ENCODE measurements around the gene PIK3C3. TPM values are rescaled to one million over a fixed set of nuclear protein-coding genes. Genes with fewer than 3 reads are reported as not detected.
A peak's percentile ranks its signal among the peaks of the same experiment; 100 is the strongest.

PIK3C3 gene
- total RNA-seq, 3 donors from 2014 or later, result 46.2 to 57.1 (median 53.4) TPM

DNA sequence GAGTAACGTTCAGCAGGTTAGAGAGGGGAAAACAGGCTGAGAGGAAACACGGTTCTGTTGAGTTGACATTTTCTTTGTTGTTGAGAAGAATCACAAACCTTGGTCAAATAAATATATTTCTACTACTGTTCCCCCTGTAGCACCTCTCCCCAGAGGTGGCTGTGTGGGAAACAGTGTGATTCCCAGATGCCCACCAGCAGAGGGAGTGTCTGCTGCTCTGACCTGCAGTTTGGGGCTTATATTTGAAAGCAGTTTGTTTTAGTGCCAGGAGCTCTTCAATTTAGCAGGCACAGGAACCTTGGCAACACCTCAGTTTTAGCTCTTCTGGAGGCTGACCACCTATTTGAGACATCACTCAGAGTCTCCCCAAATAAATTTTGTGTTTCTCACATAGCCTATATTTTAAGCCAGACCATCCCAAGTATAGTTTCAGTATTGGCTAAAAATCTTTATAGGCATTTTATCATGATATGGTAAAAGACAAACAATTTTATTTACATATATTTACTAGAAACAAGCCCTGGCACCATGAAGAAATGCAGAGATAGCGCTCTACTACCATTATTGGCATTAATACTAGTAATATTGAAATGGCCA lies 75.7 kb downstream of the PIK3C3 start:
- intact Hi-C loops (cut with DNase I, micrococcal nuclease), result no loop called here
- Histone ChIP-seq H3K4me3 (no peak overlapping the region), H3K36me3 (ENCODE audit: low read depth) (no peaks in the 10 kb centered on the region), H3K4me1 (ENCODE audit: low read depth) (no peaks in the 10 kb centered on the region), H3K9me3 (no peaks in the 10 kb centered on the region)
- DNase-seq (no peak), ATAC-seq (peak; percentile 21)
- TF ChIP-seq, protein P1, sequence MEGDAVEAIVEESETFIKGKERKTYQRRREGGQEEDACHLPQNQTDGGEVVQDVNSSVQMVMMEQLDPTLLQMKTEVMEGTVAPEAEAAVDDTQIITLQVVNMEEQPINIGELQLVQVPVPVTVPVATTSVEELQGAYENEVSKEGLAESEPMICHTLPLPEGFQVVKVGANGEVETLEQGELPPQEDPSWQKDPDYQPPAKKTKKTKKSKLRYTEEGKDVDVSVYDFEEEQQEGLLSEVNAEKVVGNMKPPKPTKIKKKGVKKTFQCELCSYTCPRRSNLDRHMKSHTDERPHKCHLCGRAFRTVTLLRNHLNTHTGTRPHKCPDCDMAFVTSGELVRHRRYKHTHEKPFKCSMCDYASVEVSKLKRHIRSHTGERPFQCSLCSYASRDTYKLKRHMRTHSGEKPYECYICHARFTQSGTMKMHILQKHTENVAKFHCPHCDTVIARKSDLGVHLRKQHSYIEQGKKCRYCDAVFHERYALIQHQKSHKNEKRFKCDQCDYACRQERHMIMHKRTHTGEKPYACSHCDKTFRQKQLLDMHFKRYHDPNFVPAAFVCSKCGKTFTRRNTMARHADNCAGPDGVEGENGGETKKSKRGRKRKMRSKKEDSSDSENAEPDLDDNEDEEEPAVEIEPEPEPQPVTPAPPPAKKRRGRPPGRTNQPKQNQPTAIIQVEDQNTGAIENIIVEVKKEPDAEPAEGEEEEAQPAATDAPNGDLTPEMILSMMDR (IDR thresholded peaks at IDR 0.05), result no peak

DNA sequence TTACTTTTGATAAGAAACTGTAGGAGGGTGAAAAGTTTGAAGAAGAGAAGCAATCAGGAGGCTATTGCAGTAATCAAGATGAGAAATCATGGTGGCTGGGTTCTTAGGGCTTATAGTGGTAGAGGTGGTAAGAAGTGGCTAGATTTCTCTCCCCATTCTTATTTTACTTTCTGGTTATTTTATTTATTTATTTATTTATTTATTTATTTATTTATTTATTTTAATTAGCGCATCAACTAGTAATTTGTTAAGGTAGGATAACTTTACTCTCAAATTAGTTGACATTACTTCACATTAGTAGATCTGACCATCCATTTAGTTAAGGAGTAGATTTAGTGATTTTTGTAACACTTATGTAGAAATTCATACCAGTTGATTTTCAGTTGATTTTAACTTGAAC lies 77.4 kb downstream of the PIK3C3 start:
- no peak for ATAC-seq
- TF ChIP-seq, protein P1 (IDR thresholded peaks at IDR 0.05), result no peak
- Histone ChIP-seq H3K4me3 (no peak overlapping the region), H3K36me3 (ENCODE audit: low read depth) (no peaks in the 10 kb centered on the region), H3K9me3 (no peaks in the 10 kb centered on the region), H3K4me1 (ENCODE audit: low read depth) (no peaks in the 10 kb centered on the region)
- intact Hi-C loops (cut with DNase I, micrococcal nuclease), result no loop called here
- DNase-seq, result no peak

DNA sequence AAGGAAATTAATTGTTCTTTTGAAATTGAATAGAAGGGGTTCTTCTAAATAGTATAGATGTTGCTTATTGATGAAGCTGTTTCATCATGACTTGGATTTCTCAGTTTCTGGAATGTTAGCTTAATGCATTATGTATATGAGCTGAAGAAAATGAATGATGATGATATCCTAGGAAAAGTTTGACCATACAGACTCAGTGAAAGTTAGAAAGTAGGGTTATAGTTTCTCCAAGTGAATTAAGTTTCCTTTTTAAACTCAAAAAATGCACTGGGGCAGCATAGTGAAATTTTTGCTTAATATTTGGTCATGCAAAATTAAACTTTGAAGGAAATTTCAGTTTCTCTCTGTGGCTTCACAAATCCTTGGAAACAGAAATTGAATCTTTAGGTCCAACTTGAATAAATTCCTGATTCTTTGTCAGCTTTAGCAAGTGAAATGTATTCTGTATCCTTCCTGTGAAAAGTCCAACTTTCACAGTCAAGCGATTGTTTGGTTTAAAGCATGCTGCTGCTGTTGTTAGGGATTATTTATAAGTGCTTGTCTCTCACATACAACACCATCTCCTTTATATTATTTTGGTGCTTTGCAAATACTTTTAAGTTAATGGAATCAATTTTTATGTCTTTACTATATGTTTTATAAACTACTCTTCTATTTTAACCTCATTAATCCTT lies 78.2 kb downstream of the PIK3C3 start:
- TF ChIP-seq, protein P1 (IDR thresholded peaks at IDR 0.05), result no peak
- Histone ChIP-seq H3K36me3 (ENCODE audit: low read depth) (no peaks in the 10 kb centered on the region), H3K9me3 (no peaks in the 10 kb centered on the region), H3K4me3 (no peak overlapping the region), H3K4me1 (ENCODE audit: low read depth) (no peaks in the 10 kb centered on the region)
- DNase-seq, result no peak
- ATAC-seq, result no peak
- intact Hi-C loops (cut with DNase I, micrococcal nuclease), result no loop called here

DNA sequence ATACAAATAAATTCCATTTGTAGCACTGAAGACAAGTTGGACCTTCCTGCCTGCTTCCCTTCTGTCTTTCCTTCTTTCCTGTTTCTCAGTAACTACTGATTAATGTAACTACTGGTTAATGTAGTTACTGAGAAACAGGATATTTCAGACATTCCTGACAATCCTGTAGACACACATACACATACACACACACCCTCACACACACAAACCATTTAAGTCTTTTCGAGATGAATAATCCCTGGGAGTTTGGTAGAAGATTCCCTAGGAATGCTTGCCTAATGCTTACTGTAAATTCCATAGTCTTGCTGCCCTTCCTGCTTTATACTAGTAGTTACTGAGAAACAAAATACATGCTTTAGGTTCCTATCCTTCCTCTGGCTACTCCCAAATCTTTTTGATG lies 83.9 kb downstream of the PIK3C3 start:
- H3K36me3 ChIP-seq (ENCODE audit: low read depth), result no peaks in the 10 kb centered on the region

DNA sequence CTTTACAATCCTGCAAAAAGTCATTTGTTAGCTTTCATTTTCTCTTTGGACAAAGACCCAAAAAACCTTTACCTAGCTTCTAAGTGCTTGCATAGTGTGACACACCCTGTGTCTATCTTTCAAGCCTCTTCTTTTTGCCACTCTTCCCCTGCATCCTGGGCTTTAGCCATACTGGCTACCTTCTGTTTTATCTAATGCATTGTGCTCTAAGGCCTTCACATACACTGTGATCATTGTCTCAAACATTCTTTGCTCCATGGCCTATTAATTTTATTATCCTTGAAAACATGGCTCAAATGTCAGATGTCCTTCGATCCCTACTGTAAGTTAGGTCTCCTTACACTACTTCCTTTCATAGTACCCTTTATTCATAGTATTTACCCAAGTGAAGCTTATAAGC lies 84.4 kb downstream of the PIK3C3 start:
- TF ChIP-seq, protein P1 (IDR thresholded peaks at IDR 0.05), result no peak
- no peak for DNase-seq
- Histone ChIP-seq H3K9me3 (no peaks in the 10 kb centered on the region), H3K4me3 (no peak overlapping the region), H3K36me3 (ENCODE audit: low read depth) (no peaks in the 10 kb centered on the region), H3K4me1 (ENCODE audit: low read depth) (no peaks in the 10 kb centered on the region)
- intact Hi-C loops (cut with DNase I, micrococcal nuclease), result no loop called here
- ATAC-seq, result no peak

More for the DNA sequence above, 83.9 kb downstream of the PIK3C3 start:
- H3K4me1 ChIP-seq (ENCODE audit: low read depth), result no peaks in the 10 kb centered on the region
- no peak for ATAC-seq
- H3K4me3 ChIP-seq, result no peak overlapping the region
- no peaks in the 10 kb centered on the region for H3K9me3 ChIP-seq
- TF ChIP-seq, protein P1 (IDR thresholded peaks at IDR 0.05), result no peak
- DNase-seq, result no peak
- intact Hi-C loops (cut with DNase I, micrococcal nuclease), result no loop called here

Data from mucosa of descending colon (tissue), 3 donors.